ENCODE results near the gene CELSR1. TPM values are rescaled to one million over a fixed set of nuclear protein-coding genes. Genes with fewer than 3 reads are reported as not detected.
"Not testable (repeated sequence)": the region's sequence is repeated elsewhere in the genome, so short reads cannot be mapped to it uniquely, and the experiment has no call there.

Gene CELSR1
- total RNA-seq, 3 donors from 2014 or later (not counting 1 experiment from before 2014, with no cell fraction given) = 0.89 to 3.9 (median 1.9) TPM

DNA sequence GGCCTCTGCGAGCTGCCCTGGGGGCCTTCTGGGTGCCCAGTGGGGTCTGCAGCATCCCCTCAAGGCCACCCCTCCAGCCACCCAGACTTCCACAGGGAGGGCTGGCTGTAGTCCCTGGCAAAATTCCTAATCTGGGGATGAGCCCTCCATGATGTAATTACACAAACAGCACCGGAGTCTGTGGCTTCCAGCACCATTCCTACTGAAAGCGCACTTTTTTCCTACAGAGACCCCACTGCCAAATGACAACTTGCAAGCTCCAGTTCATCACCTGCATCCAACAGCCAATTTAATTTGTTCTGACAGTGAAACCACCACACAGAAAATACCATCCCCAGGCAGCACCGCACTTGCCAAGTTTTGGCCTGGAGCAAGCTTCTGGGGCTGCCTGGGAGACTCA, 131.5 kb downstream of the CELSR1 start:
- H3K9me3 ChIP-seq (ENCODE audit: control insufficient read depth, insufficient read depth, low read length) = no peaks in the 10 kb centered on the region
- no peak overlapping the region for H3K4me3 ChIP-seq (ENCODE audit: low read length)
- H3K9me3 Mint-ChIP-seq = no peaks in the 10 kb centered on the region
- H3K27me3 ChIP-seq (ENCODE audit: control insufficient read depth, insufficient read depth, low read length) = no peaks in the 10 kb centered on the region
- no peak for ATAC-seq
- intact Hi-C loops (cut with micrococcal nuclease) = loop anchor here (2.0 kb wide), 1 partner anchor 35 kb away; no protein-coding TSS in a partner anchor
- 96% methylated on average over 4 of the region's 4 CpGs for WGBS (ENCODE audit: insufficient coverage)
- no peaks in the 10 kb centered on the region for H3K36me3 Mint-ChIP-seq
- peaks cover 9 to 19% of the 10 kb centered on the region in 2 donors for H3K27me3 Mint-ChIP-seq (ENCODE audit: low read depth in 2 of 2)
- no peak overlapping the region for H3K4me3 Mint-ChIP-seq
- H3K27ac ChIP-seq (ENCODE audit: low read length) = no peak overlapping the region
- no peak for DNase-seq
- TF ChIP-seq, protein P1, sequence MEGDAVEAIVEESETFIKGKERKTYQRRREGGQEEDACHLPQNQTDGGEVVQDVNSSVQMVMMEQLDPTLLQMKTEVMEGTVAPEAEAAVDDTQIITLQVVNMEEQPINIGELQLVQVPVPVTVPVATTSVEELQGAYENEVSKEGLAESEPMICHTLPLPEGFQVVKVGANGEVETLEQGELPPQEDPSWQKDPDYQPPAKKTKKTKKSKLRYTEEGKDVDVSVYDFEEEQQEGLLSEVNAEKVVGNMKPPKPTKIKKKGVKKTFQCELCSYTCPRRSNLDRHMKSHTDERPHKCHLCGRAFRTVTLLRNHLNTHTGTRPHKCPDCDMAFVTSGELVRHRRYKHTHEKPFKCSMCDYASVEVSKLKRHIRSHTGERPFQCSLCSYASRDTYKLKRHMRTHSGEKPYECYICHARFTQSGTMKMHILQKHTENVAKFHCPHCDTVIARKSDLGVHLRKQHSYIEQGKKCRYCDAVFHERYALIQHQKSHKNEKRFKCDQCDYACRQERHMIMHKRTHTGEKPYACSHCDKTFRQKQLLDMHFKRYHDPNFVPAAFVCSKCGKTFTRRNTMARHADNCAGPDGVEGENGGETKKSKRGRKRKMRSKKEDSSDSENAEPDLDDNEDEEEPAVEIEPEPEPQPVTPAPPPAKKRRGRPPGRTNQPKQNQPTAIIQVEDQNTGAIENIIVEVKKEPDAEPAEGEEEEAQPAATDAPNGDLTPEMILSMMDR (IDR thresholded peaks at IDR 0.05) = no peak
- H3K4me1 Mint-ChIP-seq = peaks cover 21 to 27% of the 10 kb centered on the region in 2 donors
- H3K4me1 ChIP-seq (ENCODE audit: control insufficient read depth, insufficient read depth, low read length) = peaks cover 36% of the 10 kb centered on the region
- no peaks in the 10 kb centered on the region for H3K36me3 ChIP-seq (ENCODE audit: control insufficient read depth, insufficient read depth, low read length)
- no peak overlapping the region for H3K27ac Mint-ChIP-seq

DNA sequence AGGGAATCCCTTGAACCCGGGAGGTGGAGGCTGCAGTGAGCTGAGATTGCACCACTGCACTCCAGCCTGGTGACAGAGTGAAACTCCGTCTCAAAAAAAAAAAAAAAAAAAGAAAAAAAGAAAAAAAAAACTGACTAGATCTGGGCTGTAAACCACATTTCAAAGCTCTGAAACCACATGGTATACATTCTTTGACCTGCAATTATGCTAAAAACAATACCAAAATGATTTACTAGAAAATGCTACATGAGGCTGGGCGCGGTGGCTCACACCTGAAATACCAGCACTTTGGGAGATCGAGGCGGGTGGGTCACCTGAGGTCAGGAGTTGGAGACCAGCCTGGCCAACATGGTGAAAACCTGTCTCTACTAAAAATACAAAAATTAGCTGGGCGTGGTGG, 133.5 kb downstream of the CELSR1 start:
- Mint-ChIP-seq H3K4me3 (peak overlapping the region; percentile 87), H3K4me1 (peaks cover 25 to 27% of the 10 kb centered on the region in 2 donors), H3K27me3 (ENCODE audit: low read depth in 2 of 2) (peaks cover 9 to 17% of the 10 kb centered on the region in 2 donors)
- DNase-seq (peak in 1 of 2 donors; percentile 39), ATAC-seq (peak; percentile 57 to 82 (median 81))
- not testable (repeated sequence) for H3K27ac Mint-ChIP-seq; H3K4me3 ChIP-seq (ENCODE audit: low read length); H3K36me3 ChIP-seq (ENCODE audit: control insufficient read depth, insufficient read depth, low read length); H3K9me3 Mint-ChIP-seq; H3K9me3 ChIP-seq (ENCODE audit: control insufficient read depth, insufficient read depth, low read length); H3K36me3 Mint-ChIP-seq; H3K27ac ChIP-seq (ENCODE audit: low read length); H3K27me3 ChIP-seq (ENCODE audit: control insufficient read depth, insufficient read depth, low read length)
- intact Hi-C loops (cut with micrococcal nuclease) = loop anchor here (2.0 kb wide), 1 partner anchor 33 kb away; no protein-coding TSS in a partner anchor
- WGBS (ENCODE audit: insufficient coverage) = 31% methylated on average over 5 of the region's 7 CpGs
- H3K4me1 ChIP-seq (ENCODE audit: control insufficient read depth, insufficient read depth, low read length) = peaks cover 46% of the 10 kb centered on the region

DNA sequence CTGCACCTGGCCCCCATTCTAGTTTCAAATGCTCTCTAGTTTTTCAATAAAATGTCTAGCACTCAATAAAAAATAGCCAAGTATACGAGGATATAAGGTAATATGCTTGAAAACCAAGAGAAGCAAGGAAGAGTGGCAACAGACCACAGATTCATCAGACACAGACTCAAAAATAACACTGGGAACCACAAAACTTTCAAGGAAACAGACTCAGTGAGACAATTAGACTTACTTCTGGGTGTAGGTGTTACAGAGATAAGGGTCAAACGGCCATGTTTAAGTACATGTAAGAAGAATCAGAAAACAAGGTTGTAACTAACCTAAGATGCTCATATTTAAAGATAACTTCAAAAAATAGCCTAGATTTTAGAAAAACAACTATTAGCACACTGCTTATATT, 134.9 kb downstream of the CELSR1 start:
- Histone ChIP-seq H3K27me3 (ENCODE audit: control insufficient read depth, insufficient read depth, low read length) (no peaks in the 10 kb centered on the region), H3K9me3 (ENCODE audit: control insufficient read depth, insufficient read depth, low read length) (no peaks in the 10 kb centered on the region), H3K4me1 (ENCODE audit: control insufficient read depth, insufficient read depth, low read length) (peaks cover 50% of the 10 kb centered on the region), H3K36me3 (ENCODE audit: control insufficient read depth, insufficient read depth, low read length) (no peaks in the 10 kb centered on the region), H3K27ac (ENCODE audit: low read length) (no peak overlapping the region), H3K4me3 (ENCODE audit: low read length) (no peak overlapping the region)
- peak in 1 of 2 donors; percentile 17 for DNase-seq
- intact Hi-C loops (cut with micrococcal nuclease) = no loop called here
- peak overlapping the region; percentile 41 to 88 for H3K27ac Mint-ChIP-seq
- peaks cover 22 to 25% of the 10 kb centered on the region in 2 donors for H3K4me1 Mint-ChIP-seq
- peaks cover 2 to 11% of the 10 kb centered on the region in 2 donors for H3K27me3 Mint-ChIP-seq (ENCODE audit: low read depth in 2 of 2)
- TF ChIP-seq, protein P1 (IDR thresholded peaks at IDR 0.05) = no peak
- peak in 2 of 3 donors; percentile 60 to 79 for ATAC-seq
- no peaks in the 10 kb centered on the region for H3K9me3 Mint-ChIP-seq
- H3K4me3 Mint-ChIP-seq = peak overlapping the region; percentile 87
- H3K36me3 Mint-ChIP-seq = no peaks in the 10 kb centered on the region
- WGBS (ENCODE audit: insufficient coverage) = 10% methylated on average over 2 of the region's 2 CpGs

DNA sequence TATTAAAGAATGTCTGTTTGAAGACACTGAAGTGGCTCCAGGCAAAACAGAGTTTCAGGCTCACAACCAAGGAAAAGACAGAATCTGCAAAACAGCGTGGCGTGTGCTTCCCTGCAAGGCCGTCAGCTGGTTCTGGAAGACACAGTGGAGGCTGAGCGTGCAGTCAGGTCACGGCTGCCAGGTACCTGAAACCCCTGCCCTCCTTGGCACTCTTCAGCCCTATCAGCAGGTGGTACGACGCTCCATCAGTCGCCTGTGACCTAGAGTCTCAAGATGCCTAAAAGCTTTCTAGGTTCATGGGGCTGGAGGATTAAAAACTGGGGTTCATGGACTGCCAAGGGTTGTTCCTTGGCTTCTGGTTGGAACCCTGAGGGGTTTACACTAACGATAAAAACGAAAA, 136.1 kb downstream of the CELSR1 start:
- DNase-seq (no peak), ATAC-seq (no peak)
- Histone ChIP-seq H3K27ac (ENCODE audit: low read length) (no peak overlapping the region), H3K4me3 (ENCODE audit: low read length) (no peak overlapping the region), H3K4me1 (ENCODE audit: control insufficient read depth, insufficient read depth, low read length) (peaks cover 50% of the 10 kb centered on the region), H3K9me3 (ENCODE audit: control insufficient read depth, insufficient read depth, low read length) (no peaks in the 10 kb centered on the region), H3K36me3 (ENCODE audit: control insufficient read depth, insufficient read depth, low read length) (no peaks in the 10 kb centered on the region), H3K27me3 (ENCODE audit: control insufficient read depth, insufficient read depth, low read length) (no peaks in the 10 kb centered on the region)
- intact Hi-C loops (cut with micrococcal nuclease) = no loop called here
- H3K9me3 Mint-ChIP-seq = no peaks in the 10 kb centered on the region
- WGBS (ENCODE audit: insufficient coverage) = 94% methylated on average over 10 of the region's 10 CpGs
- TF ChIP-seq, protein P1 (IDR thresholded peaks at IDR 0.05) = no peak
- H3K27ac Mint-ChIP-seq = no peak overlapping the region
- H3K4me1 Mint-ChIP-seq = peaks cover 22 to 25% of the 10 kb centered on the region in 2 donors
- H3K27me3 Mint-ChIP-seq (ENCODE audit: low read depth in 2 of 2) = peaks cover 0 to 10% of the 10 kb centered on the region in 2 donors
- no peaks in the 10 kb centered on the region for H3K36me3 Mint-ChIP-seq
- no peak overlapping the region for H3K4me3 Mint-ChIP-seq

All from natural killer cell (primary cell).